SKM-1 treated with dmso at 0.1 percent for 144 hours (cell line): ENCODE data around the gene PUM2.
A peak's percentile ranks its signal among the peaks of the same experiment; 100 is the strongest.

Source experiments
- DNase-seq: peaks from one replicate; lab custom pipeline; 2025; ENCODE audit not compliant: unreplicated experiment; lab: John Stamatoyannopoulos, UW

Gene PUM2

DNA sequence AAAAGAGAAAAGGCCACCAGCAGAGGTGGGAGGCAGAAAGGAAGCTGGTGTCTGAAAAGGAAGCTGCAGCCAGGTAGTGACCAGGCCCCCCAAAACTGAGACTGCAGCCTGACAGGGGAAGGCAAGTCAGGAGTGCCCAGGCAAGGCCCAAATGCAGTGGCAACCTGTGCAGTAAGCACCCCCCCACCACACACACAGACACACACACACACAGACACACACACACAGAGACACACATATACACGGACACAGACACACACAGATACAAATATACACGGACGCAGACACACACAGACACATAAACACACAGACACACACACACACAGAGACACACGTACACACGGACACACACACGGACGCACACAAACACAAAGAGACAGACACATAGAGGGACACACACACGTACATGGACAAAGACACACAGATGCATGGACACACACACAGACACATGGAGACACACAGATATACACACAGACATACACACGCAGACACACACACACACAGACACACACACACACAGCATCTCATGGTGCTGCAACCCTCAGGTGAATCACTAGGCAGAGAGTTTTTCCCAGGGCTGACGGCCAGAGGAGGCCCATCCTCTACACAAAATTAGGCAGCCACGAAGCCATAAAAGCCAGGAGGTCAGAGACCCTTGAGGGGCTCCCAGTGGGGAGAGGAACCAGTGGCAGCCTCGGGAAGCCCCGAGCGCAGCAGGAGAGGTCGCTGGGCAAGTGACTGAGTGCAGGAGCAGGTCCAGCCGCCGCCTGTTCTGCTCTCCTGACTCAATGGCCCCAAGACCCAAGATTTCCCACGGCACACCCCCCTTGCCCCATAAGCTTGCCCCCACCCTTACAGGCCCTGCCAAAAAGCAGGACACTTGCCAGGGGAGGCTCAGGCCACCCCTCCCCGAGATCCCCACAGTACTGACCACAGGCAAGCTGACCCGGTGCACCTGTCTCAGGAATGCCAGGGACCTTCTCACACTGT, 132.0 kb downstream of the PUM2 start:
- DNase-seq: no peak

DNA sequence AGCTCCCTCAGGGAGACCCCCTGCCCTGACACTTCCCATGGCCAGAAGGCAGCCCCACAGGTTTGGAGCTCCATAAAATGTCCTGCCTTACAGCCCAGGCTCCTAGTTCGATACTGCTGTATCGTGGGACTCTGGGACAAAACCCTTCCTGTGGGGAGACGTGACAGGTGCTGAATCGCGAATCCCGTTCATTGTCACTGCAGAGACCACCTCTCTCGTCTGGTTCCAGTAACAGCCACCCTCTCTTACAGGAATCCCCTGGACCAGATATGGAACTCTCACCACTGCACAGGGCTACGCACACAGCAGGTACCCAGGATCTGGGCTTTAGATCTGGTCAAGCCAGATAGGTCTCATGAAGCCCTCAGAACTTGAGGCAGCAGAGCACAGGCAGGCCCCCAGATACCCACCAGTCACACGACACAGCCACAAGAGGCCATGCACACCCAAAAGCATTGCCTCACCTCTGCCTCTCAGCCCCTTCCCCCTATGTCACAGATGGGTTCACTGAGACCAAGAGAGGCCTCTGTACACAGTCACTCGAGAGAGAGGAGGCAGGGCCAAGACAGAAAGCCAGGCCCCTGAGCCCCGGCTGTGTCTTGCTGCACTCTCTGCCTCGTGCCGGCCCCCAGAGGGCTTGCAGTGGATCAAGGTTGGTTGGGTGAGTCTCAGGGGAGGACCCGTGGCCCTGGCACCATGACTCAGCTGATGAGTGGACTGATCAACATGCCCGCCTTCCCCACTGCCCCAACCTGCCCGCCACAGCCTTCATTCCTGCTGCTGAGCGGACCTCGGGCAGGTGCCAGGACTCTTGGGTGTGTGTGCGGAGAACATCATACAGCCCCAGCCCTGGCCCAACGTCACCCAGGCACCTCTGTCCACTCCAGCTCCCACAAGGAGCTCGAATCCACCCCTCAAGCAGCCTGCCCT, 133.3 kb downstream of the PUM2 start:
- no peak for DNase-seq

GRCh38 chr2:20216130-20217025, 134.3 kb downstream of the PUM2 start:
- no peak for DNase-seq

DNA sequence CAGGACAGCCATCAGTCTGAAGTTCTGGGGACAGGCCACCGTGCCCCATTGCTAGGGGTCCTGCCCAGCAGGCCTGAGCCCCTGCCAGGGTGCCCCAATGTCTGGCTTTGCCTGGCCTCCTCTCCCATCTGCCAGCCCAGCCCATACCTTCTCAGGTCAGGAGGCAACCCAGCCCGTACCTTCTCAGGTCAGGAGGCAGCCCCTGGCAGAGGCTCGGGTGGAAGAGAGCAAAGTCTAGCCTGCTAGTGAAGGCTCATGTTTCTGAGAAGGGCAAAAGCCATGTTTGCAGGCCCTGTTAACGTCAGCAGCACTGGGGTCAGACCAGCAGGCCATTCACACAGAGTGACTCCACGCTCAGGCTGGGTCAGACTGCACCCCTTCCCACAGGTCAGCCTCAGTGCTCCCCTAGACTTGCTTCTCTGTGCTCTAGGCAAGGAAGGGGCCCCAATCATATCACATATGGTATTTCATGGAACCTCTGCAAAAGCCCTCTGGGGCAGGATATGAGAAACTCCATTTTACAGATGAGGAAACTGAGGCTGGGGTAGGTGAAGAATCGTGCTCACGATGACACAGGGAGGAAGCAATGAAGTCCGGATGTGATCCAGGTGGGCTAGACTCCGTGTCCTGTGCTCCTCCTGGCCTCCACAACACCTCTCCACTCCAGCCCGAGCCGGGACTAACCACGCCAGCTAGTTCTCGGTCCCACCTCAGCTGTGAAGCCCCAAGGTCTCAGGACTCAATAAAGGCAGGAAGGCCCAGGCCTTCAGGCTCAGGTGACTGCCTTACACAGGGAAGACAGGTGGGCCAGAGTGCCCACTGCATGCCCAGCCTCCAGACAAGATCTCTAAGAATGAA, 135.2 kb downstream of the PUM2 start:
- no peak for DNase-seq

DNA sequence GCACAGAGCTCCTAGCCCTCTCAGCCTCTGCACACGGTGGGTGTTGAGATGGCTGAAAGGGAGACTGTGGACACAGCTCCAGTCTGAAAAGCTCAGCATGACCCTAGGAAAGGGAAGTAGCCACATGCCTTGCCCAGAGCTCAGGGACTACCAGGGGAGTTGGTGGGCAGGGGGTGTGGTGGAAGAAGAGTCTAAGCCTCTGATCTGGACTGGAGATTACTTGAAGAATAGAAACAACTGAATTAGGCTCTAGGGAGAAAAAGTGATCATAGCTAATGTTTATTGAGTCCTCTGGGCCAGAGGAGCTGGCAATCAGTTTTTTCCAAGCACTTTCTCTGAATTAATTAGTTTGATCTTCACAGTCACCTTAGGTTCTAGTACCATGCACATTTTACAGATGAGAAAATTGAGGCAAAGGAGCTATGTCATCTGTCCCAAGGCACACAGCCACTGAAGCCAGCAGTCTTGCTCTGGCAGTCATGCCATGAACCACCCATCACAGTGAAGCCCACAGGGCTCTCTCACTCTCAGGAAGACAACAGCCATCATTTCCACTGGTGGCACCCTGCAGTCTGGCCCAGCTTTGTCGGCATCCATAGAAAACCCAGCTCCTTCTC, 136.0 kb downstream of the PUM2 start:
- no peak for DNase-seq

DNA sequence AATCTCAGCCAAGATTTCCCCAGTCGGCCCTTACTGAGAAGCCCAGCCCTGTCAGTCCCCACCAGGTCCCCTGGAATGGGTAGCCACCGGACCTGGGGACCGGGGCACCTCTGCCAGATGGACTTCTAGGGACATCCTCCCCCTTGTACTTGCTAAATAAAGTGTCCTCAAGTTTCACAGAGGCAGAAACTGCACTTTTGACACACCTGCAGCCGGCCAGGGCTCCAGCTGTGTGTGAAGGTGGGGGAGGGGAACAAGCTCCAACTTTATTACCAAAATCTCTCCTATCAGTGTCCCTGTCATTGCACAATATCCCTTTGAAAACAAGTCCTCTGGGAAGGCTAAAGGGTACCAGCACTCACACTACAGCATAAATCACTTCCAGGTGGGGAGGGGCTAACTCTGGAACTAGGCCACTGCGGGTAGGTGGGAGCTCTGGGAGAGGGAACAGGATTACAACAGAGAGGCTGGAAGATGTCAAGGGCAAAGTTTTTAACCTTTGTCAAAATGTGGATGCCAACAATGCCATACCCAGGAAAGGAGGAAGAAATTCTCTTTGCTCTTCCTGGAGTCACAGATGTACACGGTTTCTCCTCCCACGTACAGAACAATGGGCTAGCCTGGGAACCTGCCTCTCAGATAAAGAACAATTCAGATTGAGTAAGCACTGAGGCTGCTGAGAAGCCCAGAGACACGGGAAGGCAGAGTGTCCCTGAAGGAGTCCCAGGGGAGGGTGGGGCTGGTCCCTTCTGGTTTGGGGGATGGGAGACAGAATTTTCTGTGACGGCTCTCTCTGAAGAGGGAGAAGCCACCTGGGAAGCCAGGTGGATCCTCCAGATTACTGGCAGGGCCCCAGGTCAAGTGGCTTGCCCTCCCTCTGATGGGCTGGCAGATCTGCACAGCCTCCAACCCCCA, 136.7 kb downstream of the PUM2 start:
- no peak for DNase-seq

GRCh38 chr2:20212871-20213503, 137.7 kb downstream of the PUM2 start:
- no peak for DNase-seq

GRCh38 chr2:20212459-20212870, 138.2 kb downstream of the PUM2 start:
- no peak for DNase-seq

DNA sequence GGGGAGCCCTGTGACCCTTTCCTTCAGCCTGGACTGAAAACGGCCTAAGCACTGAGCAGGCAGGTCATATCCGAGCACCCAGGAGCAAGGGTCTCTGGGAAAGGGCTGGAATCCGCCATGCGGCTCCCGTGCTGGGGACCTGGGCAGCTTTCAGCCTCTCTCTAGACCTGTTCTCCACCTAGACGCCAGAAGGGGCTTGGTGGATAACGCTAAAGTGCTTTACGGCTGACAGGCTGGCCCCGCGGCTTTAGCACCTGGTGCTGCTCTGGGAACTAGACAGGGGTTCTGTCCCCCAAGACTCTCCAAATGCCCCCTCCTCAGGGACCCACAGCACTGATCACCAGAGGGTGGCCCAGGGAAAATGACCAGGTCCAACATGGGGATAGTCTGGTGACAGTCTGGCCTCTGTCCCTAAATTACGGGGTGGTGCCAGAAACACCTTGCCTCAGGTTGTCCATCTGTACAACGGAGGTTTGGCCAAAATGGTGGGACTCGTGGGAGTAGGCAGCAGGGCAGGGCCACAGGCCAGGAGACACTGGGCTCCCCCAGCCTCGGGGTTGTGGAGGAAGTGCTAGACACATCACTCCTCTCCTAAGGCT, 138.7 kb downstream of the PUM2 start:
- DNase-seq: no peak

DNA sequence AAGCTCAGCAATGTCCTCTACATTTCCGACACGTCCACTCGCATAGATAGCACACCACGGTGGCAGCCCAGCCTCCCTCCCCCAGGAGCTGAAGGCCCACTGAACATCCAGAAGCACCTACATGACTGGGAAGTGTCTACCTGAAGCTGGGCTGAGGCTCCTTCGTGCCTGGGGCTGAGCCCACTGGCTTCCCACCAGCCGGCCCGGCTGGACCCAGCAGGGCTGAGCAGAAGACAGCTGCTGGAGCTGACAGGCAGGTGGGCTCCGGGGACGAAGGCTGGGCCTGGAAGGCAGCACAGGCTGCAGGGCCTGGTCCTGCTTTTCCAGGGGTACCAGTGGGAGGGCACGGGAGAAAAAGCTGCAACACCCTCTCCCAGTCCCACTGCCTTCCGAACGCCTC, 139.2 kb downstream of the PUM2 start:
- no peak for DNase-seq

GRCh38 chr2:20210462-20210861, 140.2 kb downstream of the PUM2 start:
- DNase-seq: no peak

DNA sequence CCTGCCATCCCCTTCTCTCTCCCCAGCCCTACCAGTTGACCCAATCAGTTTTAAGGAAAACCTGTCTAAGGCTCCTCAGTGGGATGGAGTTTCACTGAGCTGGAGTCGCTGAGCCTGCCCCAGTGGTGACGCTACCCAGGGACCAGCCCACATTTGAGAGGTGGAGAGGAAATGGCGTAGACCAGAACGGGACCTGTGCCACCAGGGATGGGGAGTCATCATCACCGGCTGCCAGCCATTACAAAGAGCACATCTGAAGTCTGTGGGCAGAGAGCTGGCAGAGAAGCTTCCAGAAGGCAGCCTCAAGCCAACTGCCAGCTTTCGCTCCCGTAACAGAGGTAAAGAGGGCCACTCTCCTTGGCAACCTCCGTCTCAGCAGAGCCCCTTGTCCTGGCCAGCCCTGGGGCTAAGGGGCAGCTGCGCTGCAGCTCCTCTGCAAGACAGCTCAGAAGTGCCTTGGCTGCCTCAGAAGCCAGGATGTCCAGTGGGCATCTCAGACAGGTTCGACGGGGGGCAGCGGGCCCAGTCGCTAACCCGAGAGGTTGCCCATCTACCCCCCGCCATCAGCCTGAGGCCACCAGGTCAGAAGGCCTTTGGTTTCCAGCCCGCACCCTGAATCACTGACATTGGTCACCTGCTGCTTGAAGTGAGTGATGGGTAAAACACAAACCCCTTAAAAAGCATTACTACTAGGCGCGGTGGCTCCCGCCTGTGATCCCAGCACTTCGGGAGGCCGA, 141.1 kb downstream of the PUM2 start:
- DNase-seq: no peak

DNA sequence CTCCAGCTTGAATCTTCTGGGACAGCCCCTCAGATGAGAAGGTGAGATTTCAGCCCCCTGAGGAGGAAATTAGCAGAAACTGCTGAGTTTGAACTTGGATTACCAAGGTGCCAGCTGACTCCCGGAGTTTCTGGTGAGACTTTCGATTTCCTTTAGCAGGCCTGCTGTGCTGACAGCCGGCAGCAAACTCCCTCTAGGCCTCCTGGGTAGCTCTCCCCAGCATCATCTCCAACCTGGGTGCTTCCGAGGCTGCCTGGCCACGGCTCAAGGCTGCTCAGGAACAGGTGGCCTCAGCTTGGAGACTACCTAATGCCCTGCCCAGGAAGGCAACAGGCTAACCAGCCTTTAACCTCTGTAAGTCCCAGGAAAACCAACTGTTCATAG, 142.2 kb downstream of the PUM2 start:
- no peak for DNase-seq

DNA sequence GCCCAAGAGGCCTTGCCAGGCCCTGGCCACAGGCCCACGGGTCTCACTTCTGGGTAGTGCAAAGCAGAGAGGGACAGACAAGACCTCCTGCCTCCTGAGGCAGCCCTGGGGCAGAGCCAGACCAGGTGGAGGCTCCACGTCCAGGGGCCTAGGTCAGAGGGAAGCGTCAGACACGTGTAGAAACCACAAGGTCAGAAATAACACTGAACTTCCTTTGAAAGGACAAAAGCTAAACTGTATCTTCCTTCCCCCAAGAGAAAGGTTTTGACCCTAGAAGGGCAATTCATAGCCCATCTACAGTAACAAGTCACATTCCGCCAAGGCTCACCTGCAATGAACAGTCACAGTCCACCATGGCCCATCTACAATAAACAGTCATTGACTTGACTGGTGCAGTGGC, 143.6 kb downstream of the PUM2 start:
- peak; percentile 27 for DNase-seq

GRCh38 chr2:20205915-20206524, 144.6 kb downstream of the PUM2 start:
- DNase-seq: no peak

DNA sequence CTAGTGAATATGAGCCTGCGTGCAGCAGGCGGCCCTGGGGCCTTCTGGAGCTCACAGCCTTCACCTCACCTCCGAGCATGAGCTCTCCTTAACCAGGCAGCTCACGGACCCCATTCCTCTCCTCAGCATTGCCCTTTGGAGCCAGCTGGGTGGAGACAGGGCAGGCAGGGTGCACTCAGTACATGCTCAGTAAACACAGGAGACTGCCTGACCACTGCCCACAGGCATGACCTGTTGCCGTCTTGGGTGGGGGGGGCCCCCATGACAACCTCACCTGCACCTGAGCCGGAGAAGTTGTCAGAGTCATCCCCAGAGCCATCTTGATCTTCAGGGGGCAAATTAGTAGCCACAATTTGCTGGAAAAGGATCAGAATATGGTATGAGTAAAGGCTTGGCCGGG, 145.6 kb downstream of the PUM2 start:
- DNase-seq: no peak
